Progenitor cell of endocrine pancreas (in vitro differentiated cells): ENCODE data around the gene TACR2. TPM values are rescaled to one million over a fixed set of nuclear protein-coding genes. Genes with fewer than 3 reads are reported as not detected.

ENCODE experiments used
- DNase-seq: peaks from one replicate; pipeline ENCODE4 v3.0.0; 2021; ENCODE audit warnings: low spot score; ENCODE audit not compliant: unreplicated experiment
- H3K27ac Mint-ChIP-seq: 2 replicates; pipeline ENCODE4 v1.8.0; 2021; ENCODE audit warnings: mild to moderate bottlenecking, moderate library complexity, mixed read lengths
- H3K27me3 Mint-ChIP-seq: 2 replicates; pipeline ENCODE4 v1.8.0; 2021; ENCODE audit warnings: mixed read lengths
- H3K36me3 Mint-ChIP-seq: 2 replicates; pipeline ENCODE4 v1.8.0; 2022; ENCODE audit warnings: mixed read lengths; ENCODE audit not compliant: insufficient read depth
- H3K4me1 Mint-ChIP-seq: 2 replicates; pipeline ENCODE4 v1.8.0; 2021; ENCODE audit warnings: low read depth, mixed read lengths
- H3K4me3 Mint-ChIP-seq: 2 replicates; pipeline ENCODE4 v1.8.0; 2021; ENCODE audit warnings: low read depth, mild to moderate bottlenecking, moderate library complexity, mixed read lengths
- H3K9me3 Mint-ChIP-seq: 2 replicates; pipeline ENCODE4 v1.8.0; 2021; ENCODE audit warnings: low read depth, mixed read lengths
- CTCF ChIP-seq: fragments of 200-600 bp; sonication (generic); IDR thresholded peaks from one replicate; pipeline ENCODE4 v1.5.0; 2021; ENCODE audit warnings: antibody characterized with exemption, mild to moderate bottlenecking; ENCODE audit not compliant: unreplicated experiment
- total RNA-seq: library from RNA; stranded (reverse); gene quantifications from 2 replicates; pipeline ENCODE4 v1.2.1, GENCODE V29; 2021

Gene TACR2
- total RNA-seq, 1 donor from 2014 or later: not detected

GRCh38 chr10:69372126-69372980 lies 44.4 kb downstream of the TACR2 start:
- Mint-ChIP-seq H3K27ac (no peak overlapping the region), H3K27me3 (no peaks in the 10 kb centered on the region), H3K4me1 (peaks cover 4% of the 10 kb centered on the region), H3K4me3 (no peak overlapping the region), H3K9me3 (no peaks in the 10 kb centered on the region), H3K36me3 (peaks cover 8% of the 10 kb centered on the region)
- DNase-seq: no peak
- TF ChIP-seq CTCF: no peak

GRCh38 chr10:69367469-69367868 lies 49.2 kb downstream of the TACR2 start:
- Mint-ChIP-seq H3K27ac (no peak overlapping the region), H3K4me3 (no peak overlapping the region), H3K4me1 (no peaks in the 10 kb centered on the region), H3K27me3 (no peaks in the 10 kb centered on the region), H3K9me3 (no peaks in the 10 kb centered on the region), H3K36me3 (peaks cover 8% of the 10 kb centered on the region)
- no peak for TF ChIP-seq CTCF
- DNase-seq: no peak

- H3K27me3 Mint-ChIP-seq: no peaks in the 10 kb centered on the region
- no peak for DNase-seq
- H3K9me3 Mint-ChIP-seq: no peaks in the 10 kb centered on the region
- no peak overlapping the region for H3K27ac Mint-ChIP-seq
- no peak overlapping the region for H3K4me3 Mint-ChIP-seq
- no peak for TF ChIP-seq CTCF
- peaks cover 8% of the 10 kb centered on the region for H3K36me3 Mint-ChIP-seq
- H3K4me1 Mint-ChIP-seq: no peaks in the 10 kb centered on the region
Observed at GRCh38 chr10:69366738-69367137, 50.0 kb downstream of the TACR2 start.

- Mint-ChIP-seq H3K9me3 (no peaks in the 10 kb centered on the region), H3K27me3 (no peaks in the 10 kb centered on the region), H3K36me3 (peaks cover 4% of the 10 kb centered on the region), H3K4me3 (no peak overlapping the region), H3K27ac (no peak overlapping the region), H3K4me1 (peaks cover 12% of the 10 kb centered on the region)
- DNase-seq: no peak
- no peak for TF ChIP-seq CTCF
Observed at GRCh38 chr10:69364232-69364940, 52.3 kb downstream of the TACR2 start.

GRCh38 chr10:69363666-69364065 lies 53.1 kb downstream of the TACR2 start:
- Mint-ChIP-seq H3K9me3 (no peaks in the 10 kb centered on the region), H3K4me1 (peaks cover 12% of the 10 kb centered on the region), H3K36me3 (no peaks in the 10 kb centered on the region), H3K4me3 (no peak overlapping the region), H3K27ac (no peak overlapping the region), H3K27me3 (no peaks in the 10 kb centered on the region)
- no peak for DNase-seq
- no peak for TF ChIP-seq CTCF
